Mesothelial cell of epicardium (in vitro differentiated cells): ENCODE data around the gene SYTL4. TPM values are rescaled to one million over a fixed set of nuclear protein-coding genes. Genes with fewer than 3 reads are reported as not detected.
A peak's percentile ranks its signal among the peaks of the same experiment; 100 is the strongest.

Experiments
- DNase-seq, 2 experiments: peaks; one replicate each; pipeline ENCODE4 v3.0.0; 2021; ENCODE audit warnings: low spot score in 2 of 2; ENCODE audit not compliant: unreplicated experiment in 2 of 2
- H3K27ac Mint-ChIP-seq: 2 replicates; pipeline ENCODE4 v1.8.0; 2021; ENCODE audit warnings: mixed read lengths
- H3K27me3 Mint-ChIP-seq: 2 replicates; pipeline ENCODE4 v1.8.0; 2021; ENCODE audit warnings: low read depth, mixed read lengths
- H3K36me3 Mint-ChIP-seq: 2 replicates; pipeline ENCODE4 v1.8.0; 2021; ENCODE audit warnings: mixed read lengths
- H3K4me1 Mint-ChIP-seq: 2 replicates; pipeline ENCODE4 v1.8.0; 2021; ENCODE audit warnings: mixed read lengths
- H3K4me3 Mint-ChIP-seq: 2 replicates; pipeline ENCODE4 v1.8.0; 2021; ENCODE audit warnings: mild to moderate bottlenecking, moderate library complexity, mixed read lengths
- H3K9me3 Mint-ChIP-seq: 2 replicates; pipeline ENCODE4 v1.8.0; 2021; ENCODE audit warnings: mixed read lengths
- total RNA-seq: library from RNA; stranded (reverse); gene quantifications from 3 replicates; pipeline ENCODE4 v1.2.1, GENCODE V29; 2021
- TF ChIP-seq, protein P1 (sequence below): fragments of 200-600 bp; sonication (generic); IDR thresholded peaks from one replicate; pipeline ENCODE4 v1.5.0; 2021; ENCODE audit warnings: antibody characterized with exemption; ENCODE audit not compliant: unreplicated experiment

The SYTL4 gene
- total RNA-seq, 1 donor from 2014 or later = 1.2 TPM

DNA sequence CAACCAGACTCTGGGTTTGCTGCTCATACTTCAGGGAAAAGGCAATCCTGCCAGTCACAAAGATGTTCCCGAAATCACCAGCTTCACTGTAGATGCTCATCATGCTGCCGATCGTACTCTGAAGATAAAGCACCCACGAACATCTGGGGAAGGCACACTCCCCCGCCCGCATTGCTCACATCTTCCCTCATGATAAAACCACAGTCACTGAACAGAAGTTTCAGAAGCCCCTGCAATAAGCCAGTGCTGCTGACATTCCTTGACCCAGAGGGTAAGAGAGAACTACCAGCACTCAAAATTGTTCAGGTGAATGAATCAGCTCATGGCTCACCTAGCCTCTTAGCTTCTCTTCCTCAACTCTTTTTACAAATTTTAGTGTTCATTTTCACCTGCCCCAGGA, 44.8 kb downstream of the SYTL4 start:
- H3K36me3 Mint-ChIP-seq = no peaks in the 10 kb centered on the region
- H3K4me1 Mint-ChIP-seq = no peaks in the 10 kb centered on the region
- H3K4me3 Mint-ChIP-seq = no peak overlapping the region

DNA sequence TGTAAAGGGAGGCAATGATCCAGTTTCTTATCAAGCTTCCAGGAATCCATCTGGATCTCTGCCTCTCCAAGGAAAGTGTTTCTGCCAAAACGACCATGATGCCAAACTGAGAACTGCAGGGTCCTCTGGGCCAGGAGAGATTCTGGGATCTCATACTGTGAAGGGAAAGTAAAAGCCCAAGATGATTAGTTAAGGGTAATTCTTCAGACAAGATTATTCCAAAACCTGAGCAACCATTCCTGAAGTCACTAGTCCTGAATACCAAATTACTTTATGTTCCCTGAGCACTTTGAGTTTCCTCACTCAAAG, 46.0 kb downstream of the SYTL4 start:
- Mint-ChIP-seq H3K27me3 (no peaks in the 10 kb centered on the region), H3K27ac (no peak overlapping the region), H3K4me3 (no peak overlapping the region), H3K36me3 (no peaks in the 10 kb centered on the region), H3K9me3 (peaks cover 15% of the 10 kb centered on the region), H3K4me1 (no peaks in the 10 kb centered on the region)
- DNase-seq = no peak
- TF ChIP-seq, protein P1, sequence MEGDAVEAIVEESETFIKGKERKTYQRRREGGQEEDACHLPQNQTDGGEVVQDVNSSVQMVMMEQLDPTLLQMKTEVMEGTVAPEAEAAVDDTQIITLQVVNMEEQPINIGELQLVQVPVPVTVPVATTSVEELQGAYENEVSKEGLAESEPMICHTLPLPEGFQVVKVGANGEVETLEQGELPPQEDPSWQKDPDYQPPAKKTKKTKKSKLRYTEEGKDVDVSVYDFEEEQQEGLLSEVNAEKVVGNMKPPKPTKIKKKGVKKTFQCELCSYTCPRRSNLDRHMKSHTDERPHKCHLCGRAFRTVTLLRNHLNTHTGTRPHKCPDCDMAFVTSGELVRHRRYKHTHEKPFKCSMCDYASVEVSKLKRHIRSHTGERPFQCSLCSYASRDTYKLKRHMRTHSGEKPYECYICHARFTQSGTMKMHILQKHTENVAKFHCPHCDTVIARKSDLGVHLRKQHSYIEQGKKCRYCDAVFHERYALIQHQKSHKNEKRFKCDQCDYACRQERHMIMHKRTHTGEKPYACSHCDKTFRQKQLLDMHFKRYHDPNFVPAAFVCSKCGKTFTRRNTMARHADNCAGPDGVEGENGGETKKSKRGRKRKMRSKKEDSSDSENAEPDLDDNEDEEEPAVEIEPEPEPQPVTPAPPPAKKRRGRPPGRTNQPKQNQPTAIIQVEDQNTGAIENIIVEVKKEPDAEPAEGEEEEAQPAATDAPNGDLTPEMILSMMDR = peak; percentile 16

More for the DNA sequence above, 44.8 kb downstream of the SYTL4 start:
- Mint-ChIP-seq H3K27me3 (no peaks in the 10 kb centered on the region), H3K27ac (no peak overlapping the region), H3K9me3 (peaks cover 15% of the 10 kb centered on the region)
- TF ChIP-seq, protein P1 = no peak
- DNase-seq = no peak

DNA sequence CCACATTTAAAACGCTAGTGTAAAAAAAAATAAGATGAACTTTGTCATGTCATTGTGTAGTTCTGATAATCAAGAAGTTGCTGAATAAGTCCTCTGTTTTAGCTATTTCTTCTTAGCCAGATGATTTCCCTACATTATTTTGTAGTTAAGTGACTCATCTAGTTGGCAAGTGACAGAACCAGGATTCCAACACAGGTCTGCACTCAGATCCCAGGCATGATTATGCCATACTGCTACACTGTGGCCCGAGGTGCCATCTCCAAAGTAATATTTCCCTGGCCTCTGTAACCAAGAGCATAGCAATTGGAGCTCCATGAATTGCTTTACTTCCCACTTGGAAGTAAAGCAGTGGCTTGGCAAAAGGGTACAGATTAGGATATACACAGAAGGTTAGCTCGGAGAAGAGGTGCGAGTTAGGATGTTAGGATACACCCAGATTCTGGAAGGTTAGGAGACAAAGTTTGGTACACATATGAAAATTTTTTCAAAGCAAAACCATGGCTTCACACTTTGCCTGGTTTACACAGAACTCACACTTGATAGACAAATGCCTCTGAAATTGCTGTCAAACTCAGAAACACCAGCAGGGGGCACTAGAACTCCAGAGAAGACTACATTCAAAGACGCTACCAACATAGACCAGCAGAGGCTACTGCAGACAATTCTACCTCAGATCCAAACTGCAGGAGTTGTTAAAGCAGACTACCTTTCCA, 46.5 kb downstream of the SYTL4 start:
- Mint-ChIP-seq H3K27me3 (no peaks in the 10 kb centered on the region), H3K9me3 (peaks cover 20% of the 10 kb centered on the region), H3K36me3 (no peaks in the 10 kb centered on the region), H3K4me3 (no peak overlapping the region), H3K4me1 (no peaks in the 10 kb centered on the region), H3K27ac (no peak overlapping the region)
- DNase-seq = peak in 1 of 2 experiments; percentile 73
- TF ChIP-seq, protein P1 = peak; percentile 83

DNA sequence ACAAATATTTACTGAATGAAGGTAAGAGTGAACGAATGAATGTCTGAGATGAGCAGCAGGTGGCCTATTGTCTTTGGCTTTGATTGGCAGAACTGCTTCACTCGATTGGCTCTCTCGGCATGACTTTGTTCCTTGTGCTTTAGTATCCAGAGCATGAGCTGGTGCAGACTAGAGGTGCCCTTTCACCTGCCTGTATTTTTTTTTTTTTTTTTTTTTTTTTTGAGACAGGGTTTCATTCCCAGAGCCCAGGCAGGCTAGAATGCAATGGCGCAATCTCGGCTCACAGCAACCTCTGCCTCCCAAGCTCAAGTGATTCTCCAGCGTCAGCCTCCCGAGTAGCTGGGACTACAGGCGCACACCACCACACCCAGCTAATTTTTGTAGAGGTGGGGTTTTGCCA, 49.0 kb downstream of the SYTL4 start:
- Mint-ChIP-seq H3K4me3 (no peak overlapping the region), H3K4me1 (no peaks in the 10 kb centered on the region), H3K27me3 (no peaks in the 10 kb centered on the region), H3K27ac (no peak overlapping the region), H3K9me3 (peaks cover 21% of the 10 kb centered on the region), H3K36me3 (no peaks in the 10 kb centered on the region)
- TF ChIP-seq, protein P1 = no peak
- no peak for DNase-seq

DNA sequence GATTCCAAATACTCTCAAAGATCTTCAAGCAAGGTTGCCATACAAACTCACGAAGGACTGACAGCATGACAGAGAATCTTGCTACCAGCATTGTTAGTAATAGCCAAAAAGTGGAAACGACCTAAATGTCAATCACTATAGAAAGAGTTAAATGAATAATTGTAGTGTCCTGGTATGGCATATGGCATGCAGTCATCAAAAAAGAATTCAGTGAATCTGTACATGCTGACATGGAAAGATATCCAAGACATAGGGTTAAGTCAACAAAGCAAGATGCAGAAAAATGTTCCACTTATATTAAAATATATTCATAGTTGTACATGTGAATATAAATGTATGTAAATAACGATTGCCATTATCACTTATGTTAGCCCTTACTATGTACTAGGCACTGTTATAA, 50.3 kb downstream of the SYTL4 start:
- Mint-ChIP-seq H3K27me3 (no peaks in the 10 kb centered on the region), H3K9me3 (peaks cover 26% of the 10 kb centered on the region), H3K27ac (no peak overlapping the region), H3K4me3 (no peak overlapping the region), H3K36me3 (no peaks in the 10 kb centered on the region), H3K4me1 (peaks cover 5% of the 10 kb centered on the region)
- no peak for DNase-seq
- TF ChIP-seq, protein P1 = no peak

DNA sequence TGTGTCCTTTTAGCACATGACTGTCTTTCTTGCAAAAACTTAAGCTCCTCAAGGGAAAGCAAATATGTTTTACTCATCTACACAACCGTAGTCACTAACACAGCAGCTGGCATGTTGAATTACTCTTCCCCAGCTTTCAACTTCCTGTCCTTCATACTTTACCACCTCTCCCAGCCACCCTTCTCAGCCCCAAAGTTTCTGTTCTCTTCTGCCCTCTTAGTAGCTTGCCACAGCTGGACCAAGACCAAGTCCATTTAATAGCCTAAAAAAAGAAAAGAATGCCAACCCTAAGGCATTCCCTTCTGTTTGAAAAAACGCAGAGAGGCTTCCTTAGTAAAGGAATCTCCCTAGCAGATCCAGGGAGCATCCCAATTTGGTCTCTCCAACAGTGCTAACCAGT, 51.2 kb downstream of the SYTL4 start:
- TF ChIP-seq, protein P1 = no peak
- Mint-ChIP-seq H3K27me3 (no peaks in the 10 kb centered on the region), H3K9me3 (peaks cover 26% of the 10 kb centered on the region), H3K4me3 (no peak overlapping the region), H3K27ac (no peak overlapping the region), H3K36me3 (no peaks in the 10 kb centered on the region), H3K4me1 (peaks cover 5% of the 10 kb centered on the region)
- no peak for DNase-seq
